MM.1S (cell line): ENCODE measurements around the gene SIGLEC8.
"Not testable (repeated sequence)": the region's sequence is repeated elsewhere in the genome, so short reads cannot be mapped to it uniquely, and the experiment has no call there.

Experiments
- DNase-seq: peaks from one replicate; pipeline ENCODE4 v3.0.0-alpha.2; 2015
- H2AFZ ChIP-seq: fragments of 300-600 bp; sonication (generic); 2 replicates; pipeline ENCODE4 v1.6.0; 2016; ENCODE audit warnings: antibody characterized with exemption, low read length
- H3F3A ChIP-seq: fragments of 300-600 bp; sonication (generic); 2 replicates; pipeline ENCODE4 v1.6.1; 2016; ENCODE audit warnings: mild to moderate bottlenecking, antibody characterized with exemption, low read length, moderate library complexity, mixed read lengths; ENCODE audit not compliant: insufficient read depth
- H3K27ac ChIP-seq: fragments of 300-600 bp; sonication (generic); 2 replicates; pipeline ENCODE4 v1.5.1; 2016; ENCODE audit warnings: mild to moderate bottlenecking, low read length
- H3K27me3 ChIP-seq: fragments of 300-600 bp; sonication (generic); replicated peaks from 2 replicates; pipeline ENCODE4 v1.6.0; 2016; ENCODE audit warnings: low read length; ENCODE audit not compliant: insufficient read depth
- H3K36me3 ChIP-seq: fragments of 300-600 bp; sonication (generic); replicated peaks from 2 replicates; pipeline ENCODE4 v1.6.1; 2016; ENCODE audit warnings: mild to moderate bottlenecking, low read length, mixed read lengths; ENCODE audit not compliant: insufficient read depth
- H3K4me1 ChIP-seq: fragments of 300-600 bp; sonication (generic); 2 replicates; pipeline ENCODE4 v1.6.1; 2016; ENCODE audit warnings: low read length, mixed read lengths
- H3K4me2 ChIP-seq: fragments of 300-600 bp; sonication (generic); 2 replicates; pipeline ENCODE4 v1.6.0; 2016; ENCODE audit warnings: low read depth, low read length
- H3K4me3 ChIP-seq: fragments of 300-600 bp; sonication (generic); 2 replicates; pipeline ENCODE4 v1.5.1; 2016; ENCODE audit warnings: low read length, mixed read lengths
- H3K79me2 ChIP-seq: fragments of 300-600 bp; sonication (generic); 2 replicates; pipeline ENCODE4 v1.6.1; 2016; ENCODE audit warnings: mixed run types, low read length, mixed read lengths
- H3K9ac ChIP-seq: fragments of 300-600 bp; sonication (generic); 2 replicates; pipeline ENCODE4 v1.6.1; 2016; ENCODE audit warnings: low read length, mixed read lengths
- H3K9me2 ChIP-seq: fragments of 300-600 bp; sonication (generic); replicated peaks from 2 replicates; pipeline ENCODE4 v1.6.1; 2016; ENCODE audit warnings: mild to moderate bottlenecking, low read length, mixed read lengths; ENCODE audit not compliant: insufficient read depth
- H3K9me3 ChIP-seq: fragments of 300-600 bp; sonication (generic); replicated peaks from 2 replicates; pipeline ENCODE4 v1.6.1; 2016; ENCODE audit warnings: mild to moderate bottlenecking, low read length, mixed read lengths; ENCODE audit not compliant: insufficient read depth
- H4K20me1 ChIP-seq: fragments of 300-600 bp; sonication (generic); 2 replicates; pipeline ENCODE4 v1.6.1; 2016; ENCODE audit warnings: mild to moderate bottlenecking, low read length, moderate library complexity, mixed read lengths; ENCODE audit not compliant: insufficient read depth
- CTCF ChIP-seq: fragments of 300-600 bp; sonication (generic); IDR thresholded peaks from 2 replicates; pipeline ENCODE4 v1.5.1; 2016; ENCODE audit warnings: antibody characterized with exemption, low read length, mixed read lengths
- EZH2 ChIP-seq: fragments of 300-600 bp; sonication (generic); optimal IDR thresholded peaks from 2 replicates; pipeline ENCODE3; 2017; ENCODE audit warnings: low read depth, mild to moderate bottlenecking, antibody characterized with exemption, low read length, mixed read lengths
- EZH2phosphoT487 ChIP-seq: fragments of 300-600 bp; sonication (generic); IDR thresholded peaks from 2 replicates; pipeline ENCODE4 v1.6.1; 2018; ENCODE audit warnings: antibody characterized with exemption, low read length

Gene SIGLEC8

GRCh38 chr19:51422053-51422448 lies 36.2 kb downstream of the SIGLEC8 start:
- Histone ChIP-seq H3K9me3 (no peaks in the 10 kb centered on the region), H2AFZ (no peak overlapping the region), H3K9me2 (no peaks in the 10 kb centered on the region), H3F3A (no peaks in the 10 kb centered on the region), H3K79me2 (no peaks in the 10 kb centered on the region), H3K9ac (no peak overlapping the region), H3K4me3 (no peak overlapping the region), H3K4me2 (no peak overlapping the region), H3K27me3 (no peaks in the 10 kb centered on the region), H3K36me3 (no peaks in the 10 kb centered on the region), H3K27ac (no peak overlapping the region), H3K4me1 (no peaks in the 10 kb centered on the region), H4K20me1 (no peaks in the 10 kb centered on the region)
- DNase-seq, result peak; percentile 53
- TF ChIP-seq CTCF (peak; percentile 75), EZH2 (no peak)

GRCh38 chr19:51421229-51422052 lies 36.8 kb downstream of the SIGLEC8 start:
- no peak overlapping the region for H2AFZ ChIP-seq

GRCh38 chr19:51420511-51420910 lies 37.7 kb downstream of the SIGLEC8 start:
- not testable (repeated sequence) for DNase-seq, H3K27me3 ChIP-seq, H3K36me3 ChIP-seq, H3K4me3 ChIP-seq, H3K9me3 ChIP-seq, H3K4me1 ChIP-seq, H3K79me2 ChIP-seq, H4K20me1 ChIP-seq, H2AFZ ChIP-seq, H3K27ac ChIP-seq, H3K9ac ChIP-seq, H3F3A ChIP-seq, H3K4me2 ChIP-seq, H3K9me2 ChIP-seq

More at GRCh38 chr19:51421229-51422052, 36.8 kb downstream of the SIGLEC8 start:
- Histone ChIP-seq H3F3A (no peaks in the 10 kb centered on the region), H3K79me2 (no peaks in the 10 kb centered on the region), H3K4me3 (no peak overlapping the region), H3K9ac (no peak overlapping the region), H3K4me2 (no peak overlapping the region), H3K9me3 (no peaks in the 10 kb centered on the region), H3K27me3 (no peaks in the 10 kb centered on the region), H3K36me3 (no peaks in the 10 kb centered on the region), H3K9me2 (no peaks in the 10 kb centered on the region), H3K4me1 (no peaks in the 10 kb centered on the region), H3K27ac (no peak overlapping the region), H4K20me1 (no peaks in the 10 kb centered on the region)
- TF ChIP-seq EZH2, result no peak
- TF ChIP-seq EZH2phosphoT487, result no peak
- no peak for TF ChIP-seq CTCF
- no peak for DNase-seq

GRCh38 chr19:51418707-51419106 lies 39.5 kb downstream of the SIGLEC8 start:
- H3K79me2 ChIP-seq, result no peaks in the 10 kb centered on the region
- no peak overlapping the region for H2AFZ ChIP-seq
- no peak overlapping the region for H3K9ac ChIP-seq
- no peaks in the 10 kb centered on the region for H3F3A ChIP-seq
- no peaks in the 10 kb centered on the region for H3K27me3 ChIP-seq
- H3K4me2 ChIP-seq, result no peak overlapping the region
- no peaks in the 10 kb centered on the region for H4K20me1 ChIP-seq
- no peak for DNase-seq
- no peaks in the 10 kb centered on the region for H3K9me2 ChIP-seq
- H3K4me1 ChIP-seq, result no peaks in the 10 kb centered on the region
- H3K9me3 ChIP-seq, result no peaks in the 10 kb centered on the region
- TF ChIP-seq EZH2 (no peak), EZH2phosphoT487 (no peak), CTCF (no peak)
- no peak overlapping the region for H3K27ac ChIP-seq
- no peak overlapping the region for H3K4me3 ChIP-seq
- no peaks in the 10 kb centered on the region for H3K36me3 ChIP-seq
